ENCODE results near the gene UBXN1.
"Not testable (repeated sequence)": the region's sequence is repeated elsewhere in the genome, so short reads cannot be mapped to it uniquely, and the experiment has no call there.

Gene UBXN1

DNA sequence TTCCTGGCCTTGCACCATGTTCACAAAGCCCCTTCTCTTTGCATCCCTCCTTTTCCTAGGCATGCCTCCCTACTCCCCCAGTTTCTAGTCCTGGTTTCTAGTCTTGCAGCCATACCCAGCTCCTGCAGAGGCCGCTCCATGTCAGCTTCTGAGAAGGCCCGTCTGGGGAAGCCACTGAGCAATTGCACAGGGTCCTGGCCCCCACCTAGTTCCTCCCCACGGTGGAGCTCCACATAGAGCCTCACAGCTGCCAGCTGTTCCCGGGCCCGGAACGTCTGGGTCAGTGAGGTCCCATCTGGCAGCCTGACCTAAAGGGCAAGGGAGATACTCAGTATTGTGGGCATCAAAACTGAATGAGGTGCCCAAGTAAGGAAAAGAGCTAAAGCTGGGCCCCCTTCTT, 2.2 kb downstream of the UBXN1 start:
- no peak for DNase-seq (ENCODE audit: extremely low read depth in 1 of 2, low read depth in 1 of 2)

DNA sequence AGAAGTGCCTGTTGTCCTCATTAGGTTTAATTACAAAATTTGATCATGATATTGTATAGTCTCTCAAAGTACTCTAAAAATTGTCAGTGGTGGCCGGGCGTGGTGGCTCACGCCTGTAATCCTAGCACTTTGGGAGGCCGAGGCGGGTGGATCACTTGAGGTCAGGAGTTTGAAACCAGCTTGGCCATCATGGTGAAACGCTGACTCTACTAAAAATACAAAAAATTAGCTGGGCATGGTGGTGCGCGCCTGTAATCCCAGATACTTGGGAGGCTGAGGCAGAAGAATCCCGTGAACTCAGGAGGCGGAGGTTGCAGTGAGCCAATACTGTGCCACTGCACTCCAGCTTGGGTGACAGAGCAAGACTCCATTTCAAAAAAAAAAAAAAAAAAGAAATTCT, 3.5 kb downstream of the UBXN1 start:
- not testable (repeated sequence) for DNase-seq (ENCODE audit: extremely low read depth in 1 of 2, low read depth in 1 of 2)

DNA sequence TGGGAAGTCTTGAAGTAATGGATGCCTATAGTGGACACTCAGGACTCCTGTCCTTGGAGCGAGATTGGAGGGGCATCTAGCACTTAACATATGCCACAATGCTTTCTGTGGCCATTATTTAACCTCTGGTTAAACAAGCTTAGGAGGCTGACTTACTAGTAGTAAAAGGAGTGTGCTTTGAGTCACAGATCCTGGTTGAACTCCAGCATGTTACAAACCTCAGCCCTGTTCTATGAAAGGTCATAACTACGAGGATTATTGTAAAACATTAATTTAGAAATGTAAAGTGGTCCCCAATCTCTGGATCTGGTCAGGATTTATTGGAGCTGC, 5.7 kb downstream of the UBXN1 start:
- no peak for DNase-seq (ENCODE audit: extremely low read depth in 1 of 2, low read depth in 1 of 2)

DNA sequence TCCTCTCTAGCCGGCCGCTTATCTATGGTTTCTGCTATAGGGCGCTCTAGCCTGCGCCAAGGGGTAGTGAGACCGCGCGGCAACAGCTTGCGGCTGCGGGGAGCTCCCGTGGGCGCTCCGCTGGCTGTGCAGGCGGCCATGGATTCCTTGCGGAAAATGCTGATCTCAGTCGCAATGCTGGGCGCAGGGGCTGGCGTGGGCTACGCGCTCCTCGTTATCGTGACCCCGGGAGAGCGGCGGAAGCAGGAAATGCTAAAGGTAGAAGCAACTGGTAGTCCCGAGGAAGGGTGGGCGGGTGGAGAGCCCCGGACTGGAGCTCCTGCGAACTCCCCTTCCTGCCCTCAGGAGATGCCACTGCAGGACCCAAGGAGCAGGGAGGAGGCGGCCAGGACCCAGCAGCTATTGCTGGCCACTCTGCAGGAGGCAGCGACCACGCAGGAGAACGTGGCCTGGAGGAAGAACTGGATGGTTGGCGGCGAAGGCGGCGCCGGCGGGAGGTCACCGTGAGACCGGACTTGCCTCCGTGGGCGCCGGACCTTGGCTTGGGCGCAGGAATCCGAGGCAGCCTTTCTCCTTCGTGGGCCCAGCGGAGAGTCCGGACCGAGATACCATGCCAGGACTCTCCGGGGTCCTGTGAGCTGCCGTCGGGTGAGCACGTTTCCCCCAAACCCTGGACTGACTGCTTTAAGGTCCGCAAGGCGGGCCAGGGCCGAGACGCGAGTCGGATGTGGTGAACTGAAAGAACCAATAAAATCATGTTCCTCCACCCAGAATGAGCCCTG, 7.1 kb downstream of the UBXN1 start, which contains the start of the genes LBHD1 and UQCC3:
Gene LBHD1, minus strand, starts transcription at position 660 of the 782 bp plus-strand sequence. CDS start 2,236 bp downstream, outside the sequence.
Gene UQCC3, plus strand, starts transcription at position 66 of the 782 bp plus-strand sequence. Its CDS starts 73 bp downstream, at position 139.
- DNase-seq (ENCODE audit: extremely low read depth in 1 of 2, low read depth in 1 of 2): peak; percentile 52 to 68

DNA sequence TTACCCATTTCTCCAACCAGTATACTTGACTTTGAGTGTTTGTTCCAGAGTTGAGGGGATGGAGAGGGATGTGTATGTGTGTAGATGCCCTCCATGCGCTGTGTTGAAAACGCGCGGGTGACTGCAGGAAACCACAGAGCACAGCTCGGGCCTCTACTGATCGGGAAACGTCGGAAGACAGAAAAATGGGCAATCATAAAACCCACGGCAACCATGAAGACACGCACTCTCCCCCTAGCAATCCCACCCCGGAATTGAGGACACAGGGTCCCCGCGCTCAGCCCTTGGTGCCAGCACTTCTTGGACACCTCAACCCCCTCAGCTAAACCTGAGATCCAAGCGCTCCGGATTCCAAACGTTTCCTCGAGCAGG, 7.7 kb downstream of the UBXN1 start:
- DNase-seq (ENCODE audit: extremely low read depth in 1 of 2, low read depth in 1 of 2): no peak

DNA sequence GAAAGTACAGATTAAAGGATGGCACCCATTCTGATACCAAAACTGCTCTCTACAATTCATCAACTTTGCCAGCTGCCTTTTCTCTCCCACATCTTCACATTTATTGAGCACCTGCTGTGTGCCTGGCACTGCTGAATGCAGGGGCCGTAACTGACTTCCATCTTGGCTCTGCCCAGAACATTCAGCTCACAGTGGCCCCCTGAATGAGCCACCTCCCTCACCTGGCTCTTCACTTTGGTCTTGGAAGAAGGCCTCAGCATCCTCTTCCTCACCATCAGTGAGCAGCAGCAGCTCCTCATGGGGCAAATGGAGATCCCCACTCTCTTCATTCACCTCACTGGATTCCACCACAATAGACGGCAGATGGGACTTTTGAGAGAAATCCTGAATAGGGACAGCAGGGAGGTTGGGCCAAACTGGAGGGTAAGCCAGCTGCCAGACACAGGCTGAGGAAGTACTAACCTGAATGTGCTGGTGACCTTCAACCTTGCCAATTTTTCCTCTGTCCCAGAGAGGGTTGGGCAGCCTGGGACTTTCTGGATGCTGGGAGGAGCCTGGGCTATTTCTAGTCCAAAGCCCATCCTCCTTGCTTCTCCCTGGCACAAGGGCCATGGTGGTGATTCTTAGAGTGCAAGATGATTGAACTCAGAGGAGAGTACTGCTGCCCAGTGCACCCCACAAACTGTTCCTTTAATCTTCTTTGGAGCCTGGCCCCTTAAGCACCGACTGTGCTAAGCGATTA, 9.3 kb downstream of the UBXN1 start:
- no peak for DNase-seq (ENCODE audit: extremely low read depth in 1 of 2, low read depth in 1 of 2)

DNA sequence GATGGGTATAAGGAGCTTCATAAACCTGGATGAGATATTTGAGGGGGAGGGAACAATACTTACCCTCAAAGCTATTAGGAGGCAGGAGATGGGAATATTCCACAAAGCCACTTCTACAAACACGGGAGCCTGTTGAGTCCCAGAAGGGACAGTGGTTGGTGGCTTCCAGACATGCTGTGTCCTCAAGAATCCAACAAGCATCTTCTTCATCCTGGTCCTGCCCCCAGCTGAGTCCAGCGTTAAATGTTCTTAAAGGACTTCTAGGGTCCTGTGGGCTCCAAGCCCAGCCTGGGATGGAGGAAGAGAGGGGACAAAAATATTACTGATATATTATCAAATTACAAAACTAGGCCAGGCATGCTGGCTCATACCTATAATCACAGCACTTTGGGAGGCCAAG, 11.4 kb downstream of the UBXN1 start:
- DNase-seq (ENCODE audit: extremely low read depth in 1 of 2, low read depth in 1 of 2): no peak

DNA sequence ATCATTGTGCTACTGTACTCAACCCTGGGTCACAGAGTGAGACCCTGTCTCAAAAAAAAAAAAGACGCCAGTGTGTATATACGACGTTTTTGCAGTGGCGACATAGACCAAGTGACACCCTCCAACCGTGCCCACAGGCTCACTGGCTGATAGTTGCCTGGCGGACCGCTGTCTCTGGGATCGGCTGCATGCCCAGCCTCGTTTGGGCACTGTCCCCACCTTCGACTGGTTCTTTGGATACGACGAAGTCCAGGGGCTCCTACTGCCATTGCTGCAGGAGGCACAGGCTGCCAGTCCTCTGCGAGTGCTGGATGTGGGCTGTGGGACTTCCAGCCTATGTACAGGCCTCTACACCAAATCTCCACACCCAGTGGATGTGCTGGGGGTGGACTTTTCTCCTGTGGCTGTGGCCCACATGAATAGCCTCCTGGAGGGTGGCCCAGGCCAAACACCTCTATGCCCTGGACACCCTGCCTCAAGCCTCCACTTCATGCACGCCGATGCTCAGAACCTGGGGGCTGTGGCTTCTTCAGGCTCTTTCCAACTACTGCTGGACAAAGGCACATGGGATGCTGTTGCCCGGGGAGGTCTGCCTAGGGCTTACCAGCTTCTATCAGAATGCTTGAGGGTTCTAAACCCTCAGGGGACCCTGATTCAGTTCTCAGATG, 12.5 kb downstream of the UBXN1 start:
- DNase-seq (ENCODE audit: extremely low read depth in 1 of 2, low read depth in 1 of 2): no peak

DNA sequence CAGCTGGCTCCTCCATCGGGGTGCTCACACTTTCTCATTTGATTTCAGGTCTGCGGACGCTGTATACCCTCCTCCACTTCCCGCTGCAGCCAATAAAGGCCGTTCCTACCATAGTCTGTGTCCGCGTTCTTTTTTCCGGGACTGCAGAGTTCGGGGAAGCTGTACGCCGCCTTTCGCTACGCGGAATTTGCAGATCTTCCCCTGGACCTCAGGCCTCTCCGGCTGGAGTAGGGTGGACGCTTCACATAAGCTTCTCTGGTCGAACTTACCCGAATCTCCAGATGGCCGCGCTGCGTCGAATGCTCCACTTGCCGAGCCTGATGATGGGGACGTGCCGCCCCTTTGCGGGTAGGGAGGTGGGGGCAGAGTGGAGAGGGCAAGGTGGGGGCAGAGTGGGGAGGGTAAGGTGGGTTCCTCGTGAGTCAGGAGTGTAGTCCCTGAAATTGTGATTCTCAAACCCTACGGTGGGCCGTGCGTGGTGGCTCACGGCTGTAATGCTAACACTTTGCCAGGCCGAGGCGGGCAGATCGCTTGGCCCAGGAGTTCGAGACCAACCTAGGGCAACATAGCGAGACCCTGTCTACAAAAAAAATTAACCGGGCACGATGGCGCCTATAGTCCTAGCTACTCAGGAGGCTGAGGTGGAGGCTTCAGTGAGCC, 13.1 kb downstream of the UBXN1 start:
- peak in 1 of 2 donors; percentile 62 for DNase-seq (ENCODE audit: extremely low read depth in 1 of 2, low read depth in 1 of 2)

DNA sequence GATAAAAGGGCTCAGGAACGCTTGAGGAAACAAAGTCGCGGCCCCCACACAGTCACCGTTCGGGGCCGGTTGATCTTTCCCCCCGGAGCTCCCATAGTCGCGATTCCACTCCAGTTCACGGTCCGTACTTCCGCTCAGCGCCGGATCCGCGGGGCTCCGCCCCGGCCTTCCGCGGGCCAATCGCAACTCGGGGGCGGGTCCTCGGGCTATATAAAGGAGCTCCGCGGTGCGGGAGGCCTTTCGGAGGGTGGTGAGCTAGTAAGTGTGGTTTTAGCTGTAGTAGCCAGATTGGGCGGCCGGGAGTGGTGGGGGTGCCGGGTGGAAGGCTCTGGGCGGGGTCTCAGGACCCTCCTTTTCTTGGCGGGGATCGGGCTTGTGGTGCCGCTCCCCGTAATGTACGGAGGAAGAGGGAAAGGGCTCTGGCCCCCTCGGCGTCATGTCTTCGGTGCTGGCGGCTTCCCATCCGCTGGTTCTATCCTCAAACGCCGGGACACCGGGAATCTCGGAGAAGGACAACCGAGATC, 13.7 kb downstream of the UBXN1 start, which contains the start of the genes C11orf98 and CSKMT:
Gene C11orf98, minus strand, starts transcription at position 136 of the 524 bp plus-strand sequence. Its CDS starts 41 bp downstream, at position 95.
Gene CSKMT, plus strand, starts transcription at position 238 of the 524 bp plus-strand sequence. CDS start 568 bp downstream, outside the sequence.
- peak; percentile 92 to 93 for DNase-seq (ENCODE audit: extremely low read depth in 1 of 2, low read depth in 1 of 2)

DNA sequence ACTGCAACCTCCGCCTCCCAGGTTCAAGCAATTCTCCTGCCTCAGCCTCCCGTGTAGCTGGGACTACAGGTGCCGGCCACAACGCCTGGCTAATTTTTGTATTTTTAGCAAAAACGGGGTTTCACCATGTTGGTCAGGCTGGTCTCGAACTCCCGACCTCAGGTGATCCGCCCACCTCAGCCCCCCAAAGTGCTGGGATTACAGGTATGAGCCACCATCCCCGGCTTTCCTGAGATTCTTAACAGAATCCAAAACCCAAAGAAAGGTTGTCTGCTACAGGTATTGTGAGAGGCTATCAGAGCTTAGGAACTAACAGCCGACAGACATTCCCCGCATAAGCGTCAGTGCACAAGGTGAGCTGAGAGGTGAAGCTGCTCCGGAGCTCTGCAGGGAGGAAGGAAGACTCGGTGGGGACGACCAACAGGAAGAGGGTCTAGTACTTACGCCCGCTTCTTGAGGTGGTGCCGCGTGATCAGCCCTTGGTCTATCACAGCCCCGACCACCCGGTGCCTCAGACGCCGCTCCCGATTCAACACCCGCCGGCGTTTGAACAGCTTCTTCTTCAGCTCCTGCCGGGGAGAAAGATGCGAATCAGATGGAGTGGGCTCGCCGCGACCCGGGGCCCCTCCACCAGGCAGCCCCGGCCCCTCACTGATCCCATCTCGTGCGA, 14.3 kb downstream of the UBXN1 start:
- peak in 1 of 2 donors; percentile 44 for DNase-seq (ENCODE audit: extremely low read depth in 1 of 2, low read depth in 1 of 2)

DNA sequence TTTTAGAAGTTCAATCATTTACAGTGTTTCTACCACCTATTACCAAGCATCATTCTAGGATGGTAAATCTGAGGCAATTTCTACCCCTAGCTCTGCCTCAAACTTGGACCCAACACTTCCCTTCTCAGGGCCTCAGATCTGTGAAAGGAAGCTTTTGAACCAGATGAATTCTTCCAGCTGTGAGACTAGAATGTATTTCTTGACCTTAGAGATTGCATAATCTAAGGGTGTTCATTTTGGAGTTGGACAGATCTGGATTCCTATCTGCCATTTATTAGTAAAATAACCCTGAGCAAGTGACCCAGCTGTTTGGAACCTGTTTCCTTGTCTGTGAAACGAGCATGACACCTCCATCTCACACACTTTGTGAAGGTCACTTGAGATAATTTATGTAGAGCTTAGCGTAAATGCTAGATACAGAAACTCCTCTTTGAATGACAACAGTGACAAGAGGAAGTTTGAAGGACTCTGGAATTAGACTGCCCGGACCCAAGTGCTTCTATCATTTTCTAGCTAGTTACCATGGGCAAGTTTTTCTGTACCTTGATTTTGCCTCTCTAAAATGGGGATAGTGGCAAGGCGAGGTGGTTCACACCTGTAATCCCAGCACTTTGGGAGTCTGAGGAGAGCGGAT, 22.0 kb downstream of the UBXN1 start:
- DNase-seq (ENCODE audit: extremely low read depth in 1 of 2, low read depth in 1 of 2): no peak

DNA sequence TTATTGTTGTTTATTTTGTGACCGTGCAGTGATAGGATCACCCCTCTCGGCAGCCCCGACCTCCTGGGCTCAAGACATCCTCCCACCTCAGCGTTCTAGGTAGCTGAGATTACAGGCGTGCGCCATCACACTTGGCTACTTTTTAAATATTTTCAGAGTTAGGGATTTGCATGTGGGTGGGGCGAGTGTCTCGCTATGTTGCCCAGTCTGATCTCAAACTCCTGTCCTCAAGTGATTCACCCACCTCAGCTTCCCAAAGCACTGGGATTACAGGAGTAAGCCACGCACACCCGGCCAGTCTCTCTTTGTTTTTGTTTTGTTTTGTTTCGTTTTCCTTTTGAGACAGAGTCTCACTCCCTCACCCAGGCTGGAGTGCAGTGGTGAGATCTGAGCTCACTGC, 24.6 kb downstream of the UBXN1 start:
- DNase-seq (ENCODE audit: extremely low read depth in 1 of 2, low read depth in 1 of 2): no peak

DNA sequence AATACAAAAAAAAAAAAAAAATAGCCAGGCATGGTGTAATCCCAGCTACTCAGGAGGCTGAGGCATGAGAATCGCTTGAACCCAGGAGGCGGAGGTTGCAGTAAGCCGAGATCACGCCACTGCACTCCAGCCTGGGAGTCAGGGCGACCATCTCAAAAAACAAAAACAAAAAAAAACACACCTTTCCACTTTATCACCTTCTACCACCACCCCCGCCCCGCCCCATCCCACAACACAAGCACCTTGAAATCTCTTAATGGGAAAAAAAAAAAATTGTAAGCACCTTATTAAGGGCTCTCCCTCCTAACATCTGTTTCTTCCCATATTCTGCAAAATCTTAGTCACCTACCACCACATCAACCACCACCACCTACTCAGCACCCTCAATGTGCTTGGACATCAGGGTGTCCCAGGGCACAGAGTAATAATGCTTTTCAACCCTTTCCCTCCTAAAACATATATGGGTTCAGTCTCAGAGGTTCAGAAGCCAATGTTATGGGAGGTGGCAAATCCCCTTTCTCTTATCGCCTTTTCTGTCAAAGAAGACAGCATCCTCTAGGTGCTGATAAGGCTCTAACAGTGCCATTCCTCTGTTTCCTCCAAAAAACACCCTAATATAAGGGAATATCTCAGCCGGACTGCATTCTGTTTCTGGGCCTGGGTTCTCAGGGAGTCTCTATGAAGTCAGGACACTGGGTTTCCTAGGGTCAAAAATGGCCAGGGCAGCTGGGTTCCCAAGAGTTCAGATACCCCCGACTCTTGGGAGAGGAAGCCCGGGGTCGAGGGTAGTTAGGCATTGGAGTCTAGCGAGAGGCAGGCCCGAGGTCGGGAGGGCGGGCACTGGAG, 26.5 kb downstream of the UBXN1 start:
- no peak for DNase-seq (ENCODE audit: extremely low read depth in 1 of 2, low read depth in 1 of 2)

DNA sequence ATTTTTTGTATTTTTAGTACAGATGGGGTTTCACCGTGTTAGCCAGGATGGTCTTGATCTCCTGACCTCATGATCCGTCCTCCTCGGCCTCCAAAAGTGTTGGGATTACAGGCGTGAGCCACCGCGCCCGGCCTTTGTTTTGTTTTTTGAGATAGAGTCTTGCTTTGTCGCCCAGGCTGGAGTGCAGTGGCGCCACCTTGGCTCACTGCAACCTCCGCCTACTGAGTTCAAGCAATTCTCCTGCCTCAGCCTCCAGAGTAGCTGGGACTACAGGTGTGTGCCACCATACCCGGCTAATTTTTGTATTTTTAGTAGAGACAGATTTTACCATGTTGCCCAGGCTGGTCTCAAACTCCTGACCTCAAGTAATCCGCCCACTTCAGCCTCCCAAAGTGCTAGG, 28.6 kb downstream of the UBXN1 start:
- DNase-seq (ENCODE audit: extremely low read depth in 1 of 2, low read depth in 1 of 2): not testable (repeated sequence)

DNA sequence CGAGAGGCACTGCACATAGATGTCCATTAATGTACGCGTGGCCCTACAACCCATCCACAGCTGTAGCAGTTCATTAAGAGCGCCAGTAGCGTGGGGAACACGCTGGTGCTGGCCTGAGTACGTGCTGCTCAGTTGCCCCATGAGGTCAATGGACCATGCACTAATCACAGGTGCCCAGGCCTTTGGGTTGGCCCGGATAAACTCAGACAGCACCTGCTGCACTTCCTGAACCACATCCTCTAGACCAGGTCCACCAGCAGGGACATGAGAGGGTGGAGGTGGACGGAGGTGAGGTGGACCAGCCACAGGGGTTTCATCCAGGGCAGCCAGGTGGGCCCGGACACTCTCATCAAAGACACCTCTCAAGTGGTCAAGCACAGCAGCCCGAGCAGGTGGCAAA, 29.4 kb downstream of the UBXN1 start:
- no peak for DNase-seq (ENCODE audit: extremely low read depth in 1 of 2, low read depth in 1 of 2)

DNA sequence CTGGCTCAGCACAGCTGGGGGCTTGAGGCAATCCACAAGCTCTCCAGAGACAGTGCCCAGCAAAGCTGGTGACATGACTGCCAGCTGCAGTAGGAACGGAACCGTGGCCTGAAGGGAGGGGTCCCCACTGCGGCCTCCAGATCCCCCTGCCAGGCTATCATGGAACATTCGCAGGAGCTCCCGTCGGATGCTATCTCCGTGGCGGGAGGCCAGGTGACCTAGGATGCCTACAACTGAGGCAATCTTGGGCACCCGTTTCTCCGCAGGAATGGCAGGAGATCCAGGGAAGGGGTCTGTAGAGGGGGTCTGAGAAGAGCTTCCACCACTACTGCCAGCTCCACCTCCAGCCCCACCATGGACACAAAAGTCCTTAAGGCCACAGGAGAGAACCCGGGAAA, 29.9 kb downstream of the UBXN1 start:
- DNase-seq (ENCODE audit: extremely low read depth in 1 of 2, low read depth in 1 of 2): no peak

DNA sequence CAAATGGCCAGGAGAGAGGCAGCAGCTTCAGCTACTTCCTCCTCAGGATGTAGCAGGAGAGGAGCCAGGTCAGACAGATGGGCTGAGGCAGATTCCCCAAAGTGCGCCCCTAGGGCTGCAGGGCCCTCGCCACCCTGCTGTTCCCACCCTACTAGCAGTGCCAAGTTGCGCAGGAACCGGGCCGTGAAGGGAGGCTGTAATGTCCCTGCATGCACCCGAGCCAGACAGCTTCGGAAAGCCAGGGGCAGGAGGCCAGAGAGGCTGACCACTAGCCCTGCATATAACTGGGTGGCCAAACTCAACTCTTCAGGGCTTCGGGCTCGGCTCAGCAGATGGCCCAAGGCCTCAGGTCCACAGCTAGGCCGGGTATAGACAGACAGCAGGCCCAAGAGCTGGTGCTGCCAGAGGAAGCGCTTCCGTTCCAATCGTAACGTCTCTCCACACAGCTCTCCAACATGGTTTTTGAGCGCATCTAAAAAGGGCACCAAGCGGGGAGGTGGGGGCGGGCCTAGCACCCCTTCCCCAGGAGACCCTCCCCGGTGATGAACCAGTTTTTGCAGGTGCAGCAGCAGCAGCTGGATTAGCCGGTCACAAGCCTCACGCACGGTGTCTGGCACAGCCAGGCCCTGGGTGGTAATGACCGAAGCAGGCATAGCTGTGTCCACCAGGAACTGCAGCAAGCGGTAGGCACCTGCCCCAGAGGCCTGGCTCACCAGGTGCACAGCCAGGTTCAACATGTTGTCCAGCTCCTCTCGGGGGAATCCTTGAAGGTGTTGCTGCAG, 30.5 kb downstream of the UBXN1 start:
- no peak for DNase-seq (ENCODE audit: extremely low read depth in 1 of 2, low read depth in 1 of 2)

All from stimulated activated CD8-positive, alpha-beta memory T cell treated with anti-CD3 and anti-CD28 coated beads, Interleukin-7, amount 100 ng/mL, for 48 hours (primary cell).